Measurements from ENCODE around the gene ARID1A. TPM values are rescaled to one million over a fixed set of nuclear protein-coding genes. Genes with fewer than 3 reads are reported as not detected.
"Not testable (repeated sequence)": the region's sequence is repeated elsewhere in the genome, so short reads cannot be mapped to it uniquely, and the experiment has no call there.

Gene ARID1A
- total RNA-seq, 1 donor from 2014 or later = 43.1 TPM

DNA sequence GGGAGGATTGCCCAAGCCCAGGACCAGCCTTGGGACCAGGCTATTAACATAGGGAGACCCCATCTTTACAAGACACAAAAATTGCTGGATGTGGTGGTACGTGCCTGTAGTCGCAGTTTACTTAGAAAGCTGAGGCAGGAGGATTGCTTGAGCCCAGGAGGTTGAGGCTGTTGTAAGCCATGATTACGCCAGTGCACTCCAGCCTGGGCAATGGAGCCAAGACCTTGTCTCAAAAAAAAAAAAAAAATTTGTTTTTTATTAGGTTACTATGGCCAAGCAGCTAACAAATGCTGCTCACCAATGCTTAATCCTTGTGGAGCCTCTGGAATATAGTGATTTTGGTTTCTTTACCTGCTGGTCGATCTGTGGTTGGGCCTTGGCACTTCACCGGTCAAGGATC lies 8.8 kb downstream of the ARID1A start:
- peaks cover 100% of the 10 kb centered on the region for H3K79me2 ChIP-seq (ENCODE audit: low read depth)
- peaks cover 4% of the 10 kb centered on the region for H3K27me3 Mint-ChIP-seq (ENCODE audit: insufficient read depth, low read depth)
- H3K4me2 ChIP-seq = no peak overlapping the region
- H3K9me3 Mint-ChIP-seq = peaks cover 2% of the 10 kb centered on the region
- no peaks in the 10 kb centered on the region for H3K27me3 ChIP-seq
- H3F3A ChIP-seq (ENCODE audit: low read depth) = no peaks in the 10 kb centered on the region
- peaks cover 100% of the 10 kb centered on the region for H4K20me1 ChIP-seq (ENCODE audit: low read depth)
- H3K4me3 ChIP-seq = no peak overlapping the region
- H3K4me3 Mint-ChIP-seq = no peak overlapping the region
- H2AFZ ChIP-seq (replicated peaks) = no peak overlapping the region
- H3K4me1 Mint-ChIP-seq = peaks cover 27% of the 10 kb centered on the region
- no peak overlapping the region for H3K9ac ChIP-seq
- H3K9me3 ChIP-seq (ENCODE audit: low read depth) = no peaks in the 10 kb centered on the region
- no peak for DNase-seq (ENCODE audit: low spot score)
- TF ChIP-seq EZH2 (IDR thresholded peaks at IDR 0.05) = no peak
- TF ChIP-seq CTCF (IDR thresholded peaks at IDR 0.05) = no peak
- no peak for TF ChIP-seq EZH2phosphoT487 (IDR thresholded peaks at IDR 0.05)
- H3K27ac Mint-ChIP-seq = no peak overlapping the region
- H3K27ac ChIP-seq = no peak overlapping the region
- H3K36me3 ChIP-seq = no peaks in the 10 kb centered on the region
- H3K4me1 ChIP-seq = peaks cover 63% of the 10 kb centered on the region
- H3K36me3 Mint-ChIP-seq = peaks cover 28% of the 10 kb centered on the region

GRCh38 chr1:26705227-26705626 lies 9.4 kb downstream of the ARID1A start:
- H3K27me3 ChIP-seq; H3K27me3 Mint-ChIP-seq (ENCODE audit: insufficient read depth, low read depth); H3F3A ChIP-seq (ENCODE audit: low read depth); H3K9me3 Mint-ChIP-seq; H3K4me3 ChIP-seq; H3K27ac Mint-ChIP-seq; H3K9ac ChIP-seq; H2AFZ ChIP-seq (replicated peaks); H3K4me3 Mint-ChIP-seq; H3K36me3 ChIP-seq; H3K27ac ChIP-seq; H3K9me3 ChIP-seq (ENCODE audit: low read depth); DNase-seq (ENCODE audit: low spot score): not testable (repeated sequence)
- Mint-ChIP-seq H3K36me3 (peaks cover 26% of the 10 kb centered on the region), H3K4me1 (peaks cover 27% of the 10 kb centered on the region)
- H3K4me2 ChIP-seq = peak overlapping the region; percentile 58
- peaks cover 57% of the 10 kb centered on the region for H3K4me1 ChIP-seq
- H4K20me1 ChIP-seq (ENCODE audit: low read depth) = peaks cover 100% of the 10 kb centered on the region
- H3K79me2 ChIP-seq (ENCODE audit: low read depth) = peaks cover 100% of the 10 kb centered on the region

- Histone ChIP-seq H3K4me3 (peak overlapping the region; percentile 5), H3K79me2 (ENCODE audit: low read depth) (peaks cover 100% of the 10 kb centered on the region), H3K27ac (peak overlapping the region; percentile 36), H3F3A (ENCODE audit: low read depth) (no peaks in the 10 kb centered on the region), H3K4me1 (peaks cover 51% of the 10 kb centered on the region), H3K27me3 (no peaks in the 10 kb centered on the region), H2AFZ (replicated peaks) (no peak overlapping the region), H3K9me3 (ENCODE audit: low read depth) (no peaks in the 10 kb centered on the region), H3K9ac (peak overlapping the region; percentile 11), H3K36me3 (no peaks in the 10 kb centered on the region), H4K20me1 (ENCODE audit: low read depth) (peaks cover 100% of the 10 kb centered on the region), H3K4me2 (peak overlapping the region; percentile 58)
- peaks cover 27% of the 10 kb centered on the region for H3K4me1 Mint-ChIP-seq
- TF ChIP-seq EZH2phosphoT487 (IDR thresholded peaks at IDR 0.05) = no peak
- no peak for TF ChIP-seq CTCF (IDR thresholded peaks at IDR 0.05)
- TF ChIP-seq EZH2 (IDR thresholded peaks at IDR 0.05) = no peak
- H3K36me3 Mint-ChIP-seq = peaks cover 31% of the 10 kb centered on the region
- no peak overlapping the region for H3K4me3 Mint-ChIP-seq
- no peak for DNase-seq (ENCODE audit: low spot score)
- peaks cover 4% of the 10 kb centered on the region for H3K27me3 Mint-ChIP-seq (ENCODE audit: insufficient read depth, low read depth)
- peaks cover 2% of the 10 kb centered on the region for H3K9me3 Mint-ChIP-seq
- peak overlapping the region; percentile 15 for H3K27ac Mint-ChIP-seq
Observed at GRCh38 chr1:26705788-26706311, 10.0 kb downstream of the ARID1A start.

- Histone ChIP-seq H3K79me2 (ENCODE audit: low read depth) (peaks cover 100% of the 10 kb centered on the region), H3K9ac (peak overlapping the region; percentile 11), H3K4me1 (peaks cover 47% of the 10 kb centered on the region), H4K20me1 (ENCODE audit: low read depth) (peaks cover 100% of the 10 kb centered on the region), H3K4me3 (peak overlapping the region; percentile 5), H3K4me2 (peak overlapping the region; percentile 58), H3K36me3 (no peaks in the 10 kb centered on the region), H3F3A (ENCODE audit: low read depth) (no peaks in the 10 kb centered on the region), H3K27ac (peak overlapping the region; percentile 36), H2AFZ (replicated peaks) (no peak overlapping the region), H3K27me3 (no peaks in the 10 kb centered on the region), H3K9me3 (ENCODE audit: low read depth) (no peaks in the 10 kb centered on the region)
- no peak overlapping the region for H3K27ac Mint-ChIP-seq
- H3K36me3 Mint-ChIP-seq = peaks cover 31% of the 10 kb centered on the region
- no peak for DNase-seq (ENCODE audit: low spot score)
- peaks cover 2% of the 10 kb centered on the region for H3K9me3 Mint-ChIP-seq
- H3K4me3 Mint-ChIP-seq = no peak overlapping the region
- peaks cover 4% of the 10 kb centered on the region for H3K27me3 Mint-ChIP-seq (ENCODE audit: insufficient read depth, low read depth)
- peaks cover 27% of the 10 kb centered on the region for H3K4me1 Mint-ChIP-seq
- TF ChIP-seq EZH2phosphoT487 (IDR thresholded peaks at IDR 0.05) (no peak), CTCF (IDR thresholded peaks at IDR 0.05) (no peak), EZH2 (IDR thresholded peaks at IDR 0.05) (no peak)
Observed at GRCh38 chr1:26706315-26706714, 10.5 kb downstream of the ARID1A start.

All from neural progenitor cell (in vitro differentiated cells).